Subcutaneous abdominal adipose tissue (tissue), 5 donors: ENCODE results near the gene NECTIN3.

Experiments
- H3K27ac ChIP-seq: one replicate; pipeline ENCODE4 v1.7.0; 2013; ENCODE audit warnings: low read depth, mild to moderate bottlenecking, inconsistent platforms, low read length, moderate library complexity
- H3K27me3 ChIP-seq, 5 donors: one replicate each; pipeline ENCODE4 v1.7.0; 2013; ENCODE audit warnings: low read length in 5 of 5, inconsistent platforms in 1 of 5; ENCODE audit not compliant: control insufficient read depth in 5 of 5, insufficient read depth in 4 of 5
- H3K36me3 ChIP-seq, 5 donors: one replicate each; pipeline ENCODE4 v1.7.0; 2013; ENCODE audit warnings: low read length in 5 of 5; ENCODE audit not compliant: control insufficient read depth in 5 of 5, insufficient read depth in 5 of 5
- H3K4me1 ChIP-seq, 5 donors: one replicate each; pipeline ENCODE4 v1.7.0; 2013; ENCODE audit warnings: low read length in 5 of 5, mild to moderate bottlenecking in 3 of 5, moderate library complexity in 1 of 5; ENCODE audit not compliant: control insufficient read depth in 5 of 5, insufficient read depth in 5 of 5
- H3K4me3 ChIP-seq, 5 donors: one replicate each; pipeline ENCODE4 v1.7.0; 2013; ENCODE audit warnings: low read length in 5 of 5, low read depth in 1 of 5
- H3K9ac ChIP-seq, 5 donors: one replicate each; pipeline ENCODE4 v1.7.0; 2013; ENCODE audit warnings: low read length in 5 of 5, mild to moderate bottlenecking in 4 of 5, moderate library complexity in 3 of 5
- H3K9me3 ChIP-seq, 5 donors: one replicate each; pipeline ENCODE4 v1.7.0; 2013; ENCODE audit warnings: low read length in 5 of 5; ENCODE audit not compliant: control insufficient read depth in 5 of 5
- donor health status: healthy.
- donor health status: healthy.
- donor health status: healthy.
- donor health status: healthy.
- donor health status: healthy.

The NECTIN3 gene

DNA sequence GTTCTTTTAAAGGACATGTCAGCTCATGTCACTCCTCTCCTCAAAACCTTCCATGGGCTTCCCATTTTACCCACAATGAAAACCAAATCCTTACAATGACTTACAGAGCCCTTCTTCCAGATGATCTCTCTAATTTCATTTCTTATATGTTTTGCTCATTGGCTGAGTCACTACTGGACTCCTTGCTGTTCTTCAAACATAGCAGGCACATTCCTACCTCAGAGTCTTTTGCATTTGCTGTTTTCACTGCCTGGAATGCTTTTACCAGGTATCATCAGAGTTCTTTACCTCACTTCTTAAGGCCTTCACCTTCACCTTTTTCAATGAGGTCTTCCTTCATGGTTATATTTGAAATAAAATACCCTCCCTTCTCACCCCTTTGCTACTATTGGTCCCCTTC is 57.3 kb downstream of the NECTIN3 start:
- Histone ChIP-seq H3K9ac (no peak overlapping the region), H3K36me3 (peaks cover 0 to 7% (median 0%) of the 10 kb centered on the region in 5 donors), H3K9me3 (no peaks in the 10 kb centered on the region), H3K27ac (no peak overlapping the region), H3K4me1 (peaks cover 0 to 4% (median 0%) of the 10 kb centered on the region in 5 donors), H3K4me3 (no peak overlapping the region), H3K27me3 (no peaks in the 10 kb centered on the region)

DNA sequence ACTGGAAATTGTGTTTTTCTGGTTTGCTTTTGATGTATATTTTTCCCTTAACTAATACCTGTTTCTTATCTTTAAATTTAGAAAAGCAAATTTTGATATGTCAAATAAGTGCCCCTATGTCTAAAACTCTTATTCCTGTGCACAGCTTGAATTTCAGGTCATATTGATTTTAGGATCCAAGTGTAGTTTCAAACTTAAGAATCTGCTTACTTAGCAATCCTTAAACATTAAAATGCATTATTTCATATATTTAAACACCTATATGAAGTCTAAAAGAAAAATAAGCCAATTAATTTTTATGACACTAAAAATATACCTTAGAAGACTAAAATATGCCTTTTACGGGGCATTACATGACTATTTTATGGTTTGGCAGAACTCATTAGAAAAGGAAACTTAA is 59.2 kb downstream of the NECTIN3 start:
- Histone ChIP-seq H3K9ac (no peak overlapping the region), H3K27ac (no peak overlapping the region), H3K9me3 (no peaks in the 10 kb centered on the region), H3K4me3 (no peak overlapping the region), H3K4me1 (no peaks in the 10 kb centered on the region), H3K36me3 (peaks cover 0 to 10% (median 0%) of the 10 kb centered on the region in 5 donors), H3K27me3 (no peaks in the 10 kb centered on the region)

DNA sequence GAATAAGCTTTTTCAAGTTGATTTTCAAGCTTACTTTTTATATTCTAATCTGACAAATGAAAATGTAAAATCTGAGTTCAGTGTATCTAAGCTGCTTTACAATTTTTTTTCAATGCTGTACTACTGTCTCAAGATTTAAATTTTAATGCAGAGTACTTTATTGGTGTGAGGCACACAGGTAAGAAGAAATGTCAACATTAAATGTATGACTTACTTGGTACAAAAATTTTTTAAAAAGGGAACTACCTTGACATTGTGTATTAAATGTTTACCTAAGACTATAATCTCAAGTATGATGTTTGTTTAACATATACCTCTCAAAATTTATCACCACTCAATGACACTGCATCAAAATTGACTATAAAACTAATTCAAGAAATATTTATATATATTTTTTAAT is 62.7 kb downstream of the NECTIN3 start:
- no peak overlapping the region for H3K27ac ChIP-seq
- peaks cover 0 to 8% (median 0%) of the 10 kb centered on the region in 5 donors for H3K4me1 ChIP-seq
- H3K9ac ChIP-seq = no peak overlapping the region
- no peaks in the 10 kb centered on the region for H3K9me3 ChIP-seq
- no peaks in the 10 kb centered on the region for H3K27me3 ChIP-seq
- H3K36me3 ChIP-seq = peaks cover 0 to 6% (median 0%) of the 10 kb centered on the region in 5 donors
- no peak overlapping the region for H3K4me3 ChIP-seq

DNA sequence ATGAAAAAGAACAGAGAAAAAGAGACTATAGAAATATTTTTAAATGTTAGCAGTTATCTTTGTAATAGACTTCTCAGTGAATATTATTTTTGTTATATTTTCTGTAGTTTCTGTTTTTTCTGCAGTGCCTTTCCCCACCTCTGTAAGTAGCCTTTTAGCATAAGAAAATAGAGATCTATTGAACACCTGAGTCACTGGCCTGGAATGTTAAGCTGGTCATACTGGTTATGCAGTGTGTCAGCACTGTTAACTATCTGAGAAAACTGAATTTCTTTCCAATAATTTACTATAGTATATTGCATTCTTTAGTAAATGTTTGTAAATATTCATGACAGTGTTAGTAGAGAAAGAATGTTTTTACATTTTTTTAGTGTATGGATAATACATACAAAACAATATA is 79.8 kb downstream of the NECTIN3 start:
- Histone ChIP-seq H3K9ac (no peak overlapping the region), H3K27me3 (no peaks in the 10 kb centered on the region), H3K36me3 (peaks cover 0 to 12% (median 0%) of the 10 kb centered on the region in 5 donors), H3K4me1 (no peaks in the 10 kb centered on the region), H3K4me3 (no peak overlapping the region), H3K9me3 (no peaks in the 10 kb centered on the region), H3K27ac (no peak overlapping the region)

DNA sequence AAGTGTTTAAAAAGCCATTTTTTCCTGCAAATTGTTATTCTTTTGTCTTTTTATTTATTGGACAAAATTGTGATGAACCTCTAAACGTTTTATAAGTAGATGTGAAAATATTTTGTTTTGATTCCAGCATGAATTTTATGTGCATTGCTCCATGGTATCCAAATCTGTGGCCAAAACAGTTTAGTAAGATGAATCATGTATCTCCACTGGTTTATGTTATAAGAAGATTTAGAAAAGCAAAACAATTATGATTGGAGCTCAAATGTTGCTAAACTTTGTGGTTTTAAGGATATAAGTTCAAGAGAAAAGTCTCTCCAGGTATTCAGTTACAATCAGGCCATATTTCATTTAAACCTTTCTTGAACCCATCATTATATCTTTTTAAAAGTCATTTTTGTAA is 80.9 kb downstream of the NECTIN3 start:
- Histone ChIP-seq H3K36me3 (peaks cover 0 to 12% (median 0%) of the 10 kb centered on the region in 5 donors), H3K9ac (no peak overlapping the region), H3K4me1 (no peaks in the 10 kb centered on the region), H3K9me3 (no peaks in the 10 kb centered on the region), H3K27ac (no peak overlapping the region), H3K4me3 (no peak overlapping the region), H3K27me3 (no peaks in the 10 kb centered on the region)

DNA sequence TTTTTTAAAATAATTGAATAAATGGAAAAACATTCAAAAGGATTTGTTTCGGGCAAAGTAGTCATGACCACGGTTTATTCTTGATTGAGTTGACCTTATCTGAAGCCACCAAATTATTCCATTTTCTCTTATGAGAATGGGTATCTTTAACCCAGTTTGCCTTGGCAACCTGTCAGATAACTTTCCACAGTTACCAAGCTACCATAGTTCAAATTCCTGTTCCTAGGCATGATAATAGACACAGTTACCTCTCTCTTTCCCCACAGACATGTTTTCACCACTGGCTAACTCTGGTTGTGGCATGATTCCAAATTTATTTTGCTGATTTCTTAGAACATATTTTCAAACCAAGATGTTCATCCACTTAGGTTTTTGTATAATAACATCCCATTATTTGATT is 84.9 kb downstream of the NECTIN3 start:
- Histone ChIP-seq H3K9me3 (no peaks in the 10 kb centered on the region), H3K4me1 (no peaks in the 10 kb centered on the region), H3K36me3 (peaks cover 0 to 8% (median 0%) of the 10 kb centered on the region in 5 donors), H3K4me3 (no peak overlapping the region), H3K27me3 (no peaks in the 10 kb centered on the region), H3K27ac (no peak overlapping the region), H3K9ac (no peak overlapping the region)

DNA sequence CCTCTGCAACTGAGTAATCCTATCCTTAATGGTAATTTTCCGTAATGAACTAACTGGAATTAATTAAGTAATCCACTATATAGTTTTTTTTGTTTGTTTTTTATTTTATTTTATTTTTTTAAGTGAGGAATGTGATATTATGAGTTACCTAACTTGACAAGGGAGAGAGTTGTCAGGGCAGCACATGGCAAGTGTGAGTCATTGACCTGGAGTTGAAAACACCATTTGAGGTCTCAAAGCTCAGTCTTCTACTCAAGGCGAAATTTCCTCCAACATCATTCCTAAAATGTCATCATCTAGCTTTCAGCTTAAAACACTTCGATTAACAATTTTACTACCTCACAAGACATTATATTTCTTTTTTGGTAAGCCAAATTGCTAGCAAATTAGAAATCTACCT is 87.8 kb downstream of the NECTIN3 start:
- no peak overlapping the region for H3K9ac ChIP-seq
- no peaks in the 10 kb centered on the region for H3K4me1 ChIP-seq
- no peak overlapping the region for H3K4me3 ChIP-seq

DNA sequence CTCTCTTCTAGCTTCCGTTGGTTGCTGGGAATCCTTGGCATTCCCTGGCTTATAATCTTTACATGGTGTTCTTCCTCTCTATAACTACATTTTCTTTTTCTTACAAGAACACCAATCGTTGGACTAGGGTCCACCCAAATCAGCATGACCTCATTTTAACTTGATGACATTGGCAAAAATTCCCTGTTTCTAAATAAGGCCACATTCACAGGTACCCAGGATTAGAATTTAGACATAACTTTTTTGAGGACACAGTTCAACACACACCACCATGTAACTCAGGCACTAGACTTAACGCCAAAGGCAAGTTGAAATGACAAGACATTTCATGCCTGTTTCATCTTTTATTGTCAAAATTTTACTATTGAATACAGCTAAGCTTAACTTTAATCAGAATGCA is 93.0 kb downstream of the NECTIN3 start:
- Histone ChIP-seq H3K36me3 (no peaks in the 10 kb centered on the region), H3K27ac (no peak overlapping the region), H3K9ac (no peak overlapping the region), H3K9me3 (no peaks in the 10 kb centered on the region), H3K27me3 (no peaks in the 10 kb centered on the region), H3K4me3 (no peak overlapping the region), H3K4me1 (no peaks in the 10 kb centered on the region)

More for the DNA sequence above, 87.8 kb downstream of the NECTIN3 start:
- no peak overlapping the region for H3K27ac ChIP-seq
- H3K27me3 ChIP-seq = no peaks in the 10 kb centered on the region
- no peaks in the 10 kb centered on the region for H3K9me3 ChIP-seq
- peaks cover 0 to 5% (median 0%) of the 10 kb centered on the region in 5 donors for H3K36me3 ChIP-seq

DNA sequence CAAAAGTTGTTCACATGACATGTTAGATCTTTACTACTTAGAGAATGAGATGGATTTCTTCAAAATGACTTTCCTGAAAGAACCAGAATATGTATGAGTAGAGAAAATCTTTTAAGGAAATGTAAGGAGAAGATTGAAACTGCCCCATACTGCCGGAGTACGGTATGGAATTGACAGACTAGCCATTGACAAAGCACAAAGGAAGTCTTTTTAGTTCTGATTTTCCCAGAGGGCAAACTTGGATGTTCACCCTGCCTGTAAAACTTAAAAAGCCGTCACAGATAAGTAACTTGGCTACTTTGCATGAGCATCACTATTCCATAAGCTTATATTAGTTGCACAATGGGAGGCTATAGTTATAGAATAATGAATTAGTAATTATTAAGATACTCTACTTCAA is 93.8 kb downstream of the NECTIN3 start:
- Histone ChIP-seq H3K27ac (no peak overlapping the region), H3K4me1 (no peaks in the 10 kb centered on the region)

DNA sequence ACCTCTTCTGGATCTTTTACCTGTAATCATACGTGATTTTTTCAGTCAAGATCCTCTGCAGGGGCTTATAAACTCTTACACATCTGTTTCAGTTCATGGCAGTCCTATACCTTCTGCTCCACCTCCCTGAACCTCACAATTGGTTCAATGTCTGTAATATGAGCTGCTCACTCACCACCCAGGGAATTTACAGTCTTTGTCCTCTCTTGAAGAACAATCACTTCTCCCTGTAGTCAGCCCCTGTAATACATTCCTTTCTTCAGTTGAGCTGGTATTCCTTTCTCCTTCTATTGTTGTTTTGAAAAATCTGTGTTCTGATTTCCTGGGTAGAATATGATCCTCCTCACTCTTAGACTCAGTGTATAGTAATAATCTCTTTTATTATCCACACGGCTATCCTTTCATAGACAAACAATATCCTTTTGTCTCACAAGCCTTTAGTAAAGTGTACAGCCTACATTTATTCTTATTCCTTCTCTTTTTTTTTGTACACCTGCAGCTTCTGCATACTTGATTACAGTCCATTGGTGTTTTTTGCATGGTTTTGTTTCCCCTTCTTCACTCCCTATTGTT is 101.8 kb downstream of the NECTIN3 start:
- H3K9ac ChIP-seq = no peak overlapping the region
- H3K4me3 ChIP-seq = no peak overlapping the region
- H3K36me3 ChIP-seq = peaks cover 0 to 24% (median 6%) of the 10 kb centered on the region in 5 donors
- no peaks in the 10 kb centered on the region for H3K27me3 ChIP-seq
- no peaks in the 10 kb centered on the region for H3K9me3 ChIP-seq
- H3K27ac ChIP-seq = no peak overlapping the region
- H3K4me1 ChIP-seq = no peaks in the 10 kb centered on the region

More for the DNA sequence above, 93.8 kb downstream of the NECTIN3 start:
- Histone ChIP-seq H3K9me3 (no peaks in the 10 kb centered on the region), H3K36me3 (peaks cover 0 to 6% (median 0%) of the 10 kb centered on the region in 5 donors), H3K27me3 (no peaks in the 10 kb centered on the region), H3K4me3 (no peak overlapping the region), H3K9ac (no peak overlapping the region)
